AG08396 (cell line): ENCODE results near the gene PPP1R26.
"Not testable (repeated sequence)": the region's sequence is repeated elsewhere in the genome, so short reads cannot be mapped to it uniquely, and the experiment has no call there.

Experiments used
- DNase-seq: peaks from one replicate; pipeline ENCODE4 v3.0.0; 2012; ENCODE audit warnings: low spot score, mixed read lengths

Gene PPP1R26

DNA sequence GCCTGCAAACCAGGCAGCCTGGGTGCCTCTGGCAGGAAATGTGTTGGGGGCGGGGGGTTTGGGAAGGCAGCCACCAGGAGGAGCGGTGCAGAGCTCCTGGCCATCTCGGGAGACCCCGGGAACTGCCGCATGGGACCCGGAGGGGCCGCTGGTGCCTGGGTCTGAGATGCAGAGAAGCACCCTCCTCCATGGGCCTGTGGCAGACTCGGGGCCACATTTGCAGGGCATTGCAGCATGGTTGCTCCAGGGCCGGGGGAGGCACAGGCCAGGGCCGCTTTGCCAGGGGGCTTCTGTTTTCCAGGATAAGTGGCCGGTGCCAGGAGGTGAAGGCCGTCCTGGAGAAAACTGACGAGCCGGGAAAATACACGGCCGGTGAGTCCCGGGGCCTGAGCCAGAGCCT is 43.3 kb downstream of the PPP1R26 start:
- DNase-seq = no peak

DNA sequence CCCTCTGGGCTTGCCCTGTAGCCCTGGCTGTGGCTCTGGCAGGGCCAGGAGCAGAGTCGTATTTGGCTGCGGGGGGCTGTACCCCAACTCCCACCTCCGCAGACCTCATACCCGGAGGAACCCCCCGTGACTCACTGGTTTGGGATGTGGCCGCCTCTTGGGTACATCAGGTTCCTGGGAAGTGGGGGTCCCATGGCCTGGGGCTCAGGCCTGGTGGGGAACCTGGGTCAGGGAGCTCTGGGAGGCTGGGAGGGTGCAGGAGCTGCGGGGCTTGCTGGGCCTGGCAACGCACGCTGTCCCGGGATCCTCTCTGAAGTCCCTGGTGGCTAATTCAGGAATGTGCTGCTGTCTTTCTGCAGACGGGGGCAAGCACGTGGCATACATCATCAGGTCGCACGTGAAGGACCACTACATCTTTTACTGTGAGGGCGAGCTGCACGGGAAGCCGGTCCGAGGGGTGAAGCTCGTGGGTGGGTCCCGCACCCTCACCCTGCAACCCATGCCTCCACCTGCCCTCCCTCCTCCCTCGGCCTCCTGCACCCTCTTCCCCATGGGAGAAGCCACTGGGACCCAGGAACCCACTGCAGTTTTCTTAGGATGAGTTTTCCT is 44.0 kb downstream of the PPP1R26 start:
- no peak for DNase-seq

DNA sequence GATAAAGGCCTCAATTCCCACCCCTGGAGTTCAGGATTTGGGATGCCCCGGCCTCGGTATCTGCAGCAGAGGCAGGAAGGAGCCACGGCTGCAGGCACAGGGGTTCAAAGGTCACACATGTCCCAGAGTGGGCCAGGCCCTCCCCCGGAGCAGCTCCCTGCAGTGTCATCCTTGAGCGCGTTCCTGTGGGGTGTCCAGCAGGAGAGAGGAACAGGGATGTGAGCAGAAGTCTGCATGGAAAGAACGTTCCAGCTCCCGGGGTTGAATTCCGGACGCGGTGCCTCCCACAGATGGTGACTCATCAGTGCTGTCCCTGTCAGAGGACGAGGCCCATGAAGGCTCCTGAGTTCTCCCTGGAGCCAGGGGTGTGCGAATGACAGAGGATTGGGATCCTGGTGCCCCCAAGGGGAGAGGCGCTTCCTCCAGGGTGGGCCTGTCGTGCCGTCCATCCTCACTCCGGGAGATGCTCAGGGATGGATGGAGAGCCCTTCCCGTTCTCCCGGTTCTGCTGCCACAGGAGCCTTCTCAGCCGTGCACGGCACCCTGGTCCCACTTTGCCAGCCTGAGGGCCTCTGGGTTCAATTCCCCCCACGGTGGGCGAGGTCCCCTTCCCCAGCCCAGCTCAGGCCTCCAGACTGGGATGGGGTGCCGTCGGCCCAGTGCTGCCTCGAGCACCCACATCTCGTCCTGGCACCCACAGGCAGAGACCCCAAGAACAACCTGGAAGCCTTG is 44.7 kb downstream of the PPP1R26 start:
- DNase-seq = no peak

DNA sequence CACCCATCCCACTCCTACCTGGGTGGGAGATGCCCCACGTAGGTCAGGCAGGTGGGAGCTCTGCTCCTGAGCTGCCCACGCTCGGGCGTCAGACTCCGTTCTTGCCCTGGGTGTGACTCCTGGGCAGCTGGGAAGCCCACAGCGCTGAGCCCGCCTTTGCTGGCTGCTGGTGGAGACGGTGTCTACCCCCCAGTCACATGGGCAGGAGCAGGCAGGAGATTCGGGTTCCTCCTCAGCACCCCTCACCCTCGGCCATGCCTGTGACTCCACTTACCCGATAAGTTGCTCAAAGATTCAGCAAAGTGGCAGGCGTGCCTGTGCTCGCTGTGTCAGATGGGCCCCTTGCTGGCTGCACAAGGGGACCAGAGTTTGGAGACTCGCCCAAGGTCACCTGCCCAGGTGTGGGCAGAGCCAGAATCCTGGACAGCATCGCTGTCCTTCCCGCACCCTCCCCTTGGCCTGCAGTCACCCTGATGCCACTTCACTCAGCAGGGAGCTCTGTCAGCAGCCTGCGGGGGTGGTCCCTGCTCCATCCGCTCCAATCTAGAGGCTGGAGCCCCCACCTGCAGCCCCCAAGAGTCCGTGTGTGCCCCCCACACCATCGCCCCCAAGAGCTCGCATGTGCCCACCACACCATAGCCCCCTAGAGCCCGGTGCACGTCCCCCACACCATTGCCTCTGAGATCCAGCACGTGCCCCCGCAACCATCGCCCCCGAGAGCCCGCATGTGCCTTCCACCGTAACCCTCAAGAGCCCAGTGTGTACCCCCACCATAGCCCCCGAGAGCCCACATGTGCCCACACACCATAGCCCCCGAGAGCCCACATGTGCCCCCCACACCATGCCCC is 45.9 kb downstream of the PPP1R26 start:
- no peak for DNase-seq

DNA sequence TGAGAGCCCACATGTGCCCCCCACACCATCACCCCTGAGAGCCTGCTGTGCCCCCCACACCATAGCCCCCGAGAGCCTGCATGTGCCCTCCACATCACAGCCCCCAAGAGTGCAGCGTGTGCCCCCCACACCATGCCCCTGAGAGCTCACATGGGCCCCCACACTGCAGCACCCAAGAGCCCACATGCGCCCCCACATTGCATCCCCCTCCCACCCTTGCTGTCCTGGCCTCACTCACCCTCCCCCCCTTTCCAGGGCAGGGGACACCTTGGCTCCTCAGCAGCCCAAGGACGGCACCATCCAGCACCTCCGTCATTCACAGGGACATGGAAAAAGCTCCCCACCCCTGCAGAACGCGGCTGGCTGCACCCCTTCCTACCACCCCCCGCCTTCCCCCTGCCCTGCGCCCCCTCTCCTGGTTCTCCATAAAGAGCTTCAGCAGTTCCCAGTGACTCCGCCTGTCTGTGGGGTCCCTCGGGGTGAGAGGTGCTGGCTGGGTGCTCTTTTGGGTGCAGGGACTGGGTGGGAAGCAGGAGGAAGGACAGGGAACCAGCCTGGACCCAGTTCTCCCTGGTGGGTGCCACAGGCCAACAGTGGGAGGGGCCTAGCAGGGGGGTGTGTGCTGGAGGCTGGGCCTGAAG is 46.6 kb downstream of the PPP1R26 start:
- DNase-seq = no peak

DNA sequence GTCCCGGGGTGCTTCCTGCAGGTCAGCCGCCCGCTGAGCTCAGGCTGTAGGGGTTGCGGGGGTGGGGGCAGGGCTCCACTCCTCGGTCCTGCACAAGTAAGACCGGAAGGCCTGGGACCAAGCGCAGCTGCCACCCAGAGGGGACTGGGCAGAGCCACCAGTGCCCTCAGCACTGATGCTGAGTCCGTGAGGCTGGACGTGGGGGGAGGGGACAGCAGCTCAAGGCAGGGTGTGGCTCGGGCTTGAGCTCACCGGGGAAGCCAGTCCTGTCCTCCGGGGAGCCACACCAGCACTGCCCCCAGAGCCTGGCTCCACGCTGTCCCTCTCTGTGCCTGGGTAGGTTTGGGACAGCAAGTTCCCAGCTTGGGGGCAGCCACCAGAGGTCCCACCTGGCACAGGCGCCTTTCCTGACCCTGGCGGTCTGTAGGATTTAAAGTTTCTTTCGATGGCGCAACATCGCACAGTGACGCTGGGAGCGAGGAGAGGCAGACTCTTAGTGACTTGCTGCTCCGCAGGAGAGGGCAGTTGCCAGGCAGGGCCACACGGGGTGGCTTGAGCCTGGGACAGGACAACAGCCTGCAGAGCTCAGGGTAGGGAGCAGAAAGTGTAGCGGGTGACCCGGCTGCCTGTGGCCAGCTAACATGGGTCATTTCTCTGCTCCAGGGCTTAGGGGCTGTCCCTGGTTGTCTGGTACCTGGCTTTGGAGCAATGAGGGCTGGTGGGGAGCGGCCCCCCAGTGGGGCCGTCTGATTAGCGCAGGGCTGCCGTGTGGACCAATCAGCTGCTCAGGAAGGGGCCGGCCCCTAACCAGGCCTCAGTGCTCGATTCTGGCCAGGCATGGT is 47.4 kb downstream of the PPP1R26 start:
- DNase-seq = no peak

DNA sequence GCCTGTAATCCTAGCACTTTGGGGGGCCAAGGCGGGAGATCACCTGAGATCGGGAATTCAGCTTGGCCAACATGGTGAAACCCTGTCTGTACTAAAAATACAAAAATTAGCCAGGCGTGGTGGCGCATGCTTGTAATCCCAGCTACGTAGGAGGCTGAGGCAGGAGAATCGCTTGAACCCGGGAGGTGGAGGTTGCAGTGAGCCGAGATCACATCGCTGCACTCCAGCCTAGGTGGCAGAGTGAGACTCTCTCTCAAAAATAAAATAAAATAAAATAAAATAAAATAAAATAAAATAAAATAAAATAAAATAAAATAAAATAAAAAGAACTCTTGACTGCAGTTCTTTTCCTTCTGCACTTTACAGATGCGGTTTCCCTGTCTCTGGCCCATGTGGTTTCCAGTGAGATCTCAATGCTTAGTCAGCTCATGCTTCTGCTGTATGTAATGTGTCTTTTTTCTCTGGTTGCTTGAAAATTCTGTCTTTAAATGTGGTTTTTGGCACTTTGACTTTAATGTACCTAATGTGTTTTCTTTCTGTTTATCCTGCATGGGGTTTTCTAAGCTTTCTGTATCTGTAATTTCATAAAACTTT is 49.4 kb downstream of the PPP1R26 start:
- DNase-seq = not testable (repeated sequence)

DNA sequence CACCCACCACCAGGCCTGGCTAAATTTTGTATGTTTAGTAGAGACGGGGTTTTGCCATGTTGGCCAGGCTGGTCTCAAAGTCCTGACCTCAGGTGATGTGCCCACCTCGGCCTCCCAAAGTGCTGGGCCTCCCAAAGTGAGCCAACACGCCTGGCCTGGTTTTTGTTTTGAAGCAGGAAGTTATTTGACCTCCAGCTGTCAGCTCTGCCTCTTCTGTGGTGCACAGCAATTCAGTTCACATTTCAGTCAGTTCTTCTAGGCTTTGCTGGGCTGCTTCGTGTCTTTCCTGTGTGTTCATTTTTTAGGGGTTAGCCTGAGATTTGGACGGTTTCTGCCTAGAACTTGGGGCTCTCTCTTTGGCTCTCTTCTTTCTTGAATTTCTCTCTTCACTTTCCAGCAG is 50.6 kb downstream of the PPP1R26 start:
- no peak for DNase-seq

DNA sequence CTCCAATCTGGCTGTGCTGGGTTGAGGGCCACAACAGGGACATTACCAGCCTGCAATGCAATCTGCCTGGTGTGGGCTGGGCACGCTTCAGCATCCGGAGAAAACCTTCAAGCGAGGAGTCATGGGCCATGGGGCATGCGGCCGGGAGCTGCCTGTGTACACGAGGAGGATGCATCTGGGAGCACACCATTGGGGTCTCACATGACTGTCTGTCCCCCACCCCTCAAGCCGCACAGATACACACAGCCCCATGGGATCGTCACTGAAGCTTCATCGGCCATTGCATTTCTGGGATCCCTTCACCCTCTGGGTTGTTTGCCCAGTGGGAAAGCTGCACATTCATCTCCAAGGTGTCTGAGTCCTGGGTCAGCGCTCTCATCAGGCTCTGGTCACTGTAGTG is 51.5 kb downstream of the PPP1R26 start:
- DNase-seq = no peak

DNA sequence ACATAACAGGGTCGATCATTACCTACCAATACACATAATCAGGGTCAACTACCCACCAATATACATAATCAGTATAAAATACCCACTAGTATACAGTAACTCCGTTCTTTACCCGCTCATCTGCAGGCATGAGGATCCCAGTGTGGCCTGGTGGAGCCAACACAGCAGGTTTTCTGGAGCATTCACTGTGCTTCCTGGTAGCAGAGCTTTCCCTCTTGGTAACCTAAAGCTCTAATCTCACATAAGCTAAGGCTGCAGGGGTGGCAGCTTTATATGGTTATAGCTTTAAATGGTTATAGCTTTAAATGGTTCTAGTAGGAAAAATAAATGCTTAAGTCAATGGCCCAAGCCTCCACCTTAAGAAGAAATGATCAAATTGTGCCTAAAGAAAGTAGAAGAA is 53.5 kb downstream of the PPP1R26 start:
- DNase-seq = no peak

DNA sequence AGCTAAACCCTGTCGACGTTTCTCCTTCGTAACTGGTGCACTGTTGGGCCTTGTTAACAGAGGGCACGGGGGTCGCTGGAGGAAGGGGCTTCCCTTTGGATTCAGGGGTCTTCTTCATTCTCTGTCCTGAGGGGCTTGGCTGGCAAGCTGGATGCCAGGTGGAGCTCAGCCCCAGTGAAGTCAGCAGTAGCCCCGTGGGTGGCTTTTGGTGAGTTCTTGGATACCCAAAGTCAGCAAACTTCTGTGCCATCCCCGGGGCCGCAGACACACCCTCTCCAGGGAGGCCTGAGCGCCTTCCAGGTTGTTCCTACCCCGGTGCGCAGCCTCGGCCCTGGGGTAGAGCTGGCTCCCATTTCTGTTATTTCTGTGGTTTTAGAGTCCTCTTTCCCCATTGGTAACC is 54.1 kb downstream of the PPP1R26 start:
- no peak for DNase-seq

DNA sequence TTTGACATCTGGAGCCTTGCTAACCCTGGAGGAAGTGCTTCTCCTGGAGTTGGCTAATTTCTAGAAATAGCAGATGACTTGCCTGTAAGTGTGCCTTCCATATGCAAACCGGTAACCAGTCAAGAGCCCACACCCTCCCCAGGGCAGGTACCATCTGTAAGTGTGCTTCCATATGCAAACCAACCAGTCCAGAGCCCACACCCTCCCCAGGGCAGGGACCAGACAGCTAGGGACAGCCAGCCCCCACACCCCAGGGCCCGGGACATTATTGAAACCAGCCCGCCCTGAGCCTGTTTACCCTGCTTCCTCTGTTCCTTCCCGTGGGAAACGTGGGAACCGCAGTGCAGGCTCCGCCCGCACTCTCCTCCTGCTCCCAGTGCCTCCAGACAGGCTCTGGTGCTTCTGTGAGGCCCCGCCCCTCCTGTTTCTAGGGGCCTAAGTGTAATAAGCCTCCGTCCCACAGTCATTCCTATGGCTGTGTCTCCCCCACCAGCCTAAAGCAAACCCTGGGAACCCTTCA is 54.7 kb downstream of the PPP1R26 start:
- DNase-seq = not testable (repeated sequence)

DNA sequence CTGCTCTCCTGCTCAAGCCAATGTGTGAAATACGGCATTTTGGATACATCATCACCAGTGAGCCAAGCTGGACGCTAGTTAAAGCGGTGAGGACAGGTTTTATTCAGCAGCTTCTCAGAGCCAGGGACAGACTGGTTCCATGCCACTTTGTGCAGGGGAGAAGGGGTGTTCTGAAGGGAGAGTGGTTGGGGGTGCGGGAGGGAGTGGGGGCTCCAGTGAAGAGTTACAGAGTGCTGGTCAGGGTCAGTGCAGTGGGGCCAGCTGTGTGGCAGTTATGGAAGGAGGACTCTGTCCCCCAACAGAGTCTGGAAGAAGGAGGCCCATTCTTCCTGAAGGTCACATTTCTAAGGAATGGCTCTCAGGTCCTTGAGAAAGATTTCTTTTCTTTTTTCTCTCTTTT is 55.2 kb downstream of the PPP1R26 start:
- DNase-seq = not testable (repeated sequence)

DNA sequence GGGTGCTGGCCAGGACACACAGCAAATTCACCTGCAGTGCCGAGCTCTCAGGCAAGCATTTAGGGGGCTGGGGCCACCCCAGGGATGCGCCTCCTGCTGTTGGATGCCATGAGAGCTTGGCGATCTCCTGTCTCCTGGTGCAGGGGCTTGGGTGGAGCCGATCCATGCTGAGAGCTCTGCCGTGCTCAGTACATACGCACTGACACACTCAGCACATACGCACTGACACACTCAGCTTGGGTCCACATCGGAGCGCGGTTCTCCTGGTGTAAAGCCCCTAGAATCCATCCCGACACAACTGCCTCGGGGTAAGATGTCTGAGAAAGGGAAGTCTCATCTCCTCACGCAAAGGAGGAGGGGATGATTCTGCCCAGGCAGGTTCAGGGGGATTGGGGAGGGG is 56.0 kb downstream of the PPP1R26 start:
- not testable (repeated sequence) for DNase-seq

DNA sequence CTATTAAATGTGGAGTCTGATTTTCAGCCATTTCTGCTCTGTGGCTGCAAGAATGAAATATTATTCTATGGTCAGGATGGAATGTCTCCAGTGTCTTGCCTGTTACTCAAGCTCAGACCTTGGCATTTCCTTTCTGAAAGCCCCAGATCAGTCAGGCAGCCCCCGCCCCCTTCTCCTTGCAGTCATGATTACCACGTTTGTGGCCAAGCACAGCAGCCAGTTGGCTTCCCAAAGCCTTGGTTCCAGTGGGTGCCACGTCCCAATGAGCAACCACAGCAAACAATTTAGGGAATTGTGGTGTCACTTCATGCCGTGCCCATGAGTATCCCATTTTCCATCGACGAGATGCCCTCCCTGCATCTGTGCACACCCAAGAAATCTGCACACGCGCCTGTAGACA is 56.6 kb downstream of the PPP1R26 start:
- DNase-seq = no peak
